ENCODE results near the gene ZDHHC19.

DNA sequence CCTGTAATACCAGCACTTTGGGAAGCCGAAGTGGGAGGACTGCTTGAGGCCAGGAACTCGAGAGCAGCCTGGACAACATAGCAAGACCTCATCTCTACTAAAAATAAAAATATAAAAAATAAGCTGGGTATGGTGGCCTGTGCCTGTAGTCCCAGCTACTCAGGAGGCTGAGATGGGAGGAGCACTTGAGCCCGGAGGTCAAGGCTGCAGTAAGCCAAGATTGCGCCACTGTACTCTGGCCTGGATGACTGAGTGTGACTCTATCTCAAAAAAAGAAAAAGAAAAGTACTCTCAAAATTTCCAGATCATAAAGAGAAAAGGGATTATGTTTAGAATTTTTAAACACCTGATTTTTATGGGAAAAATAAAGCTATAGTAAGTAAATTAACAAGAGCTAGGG is 29.2 kb upstream of the ZDHHC19 start:
- TF ChIP-seq POLR2A (IDR thresholded peaks at IDR 0.05; ENCODE audit: extremely low read depth, insufficient read length) (no peak), CTCF (IDR thresholded peaks at IDR 0.05; ENCODE audit: low read depth, low read length) (no peak), MAX (IDR thresholded peaks at IDR 0.05; ENCODE audit: low read depth, low read length) (no peak), MYC (IDR thresholded peaks at IDR 0.05; ENCODE audit: low read depth, low read length) (no peak)

All from NB4 (cell line).